GM21367 (cell line): ENCODE data around the gene RAMP3.
"Not testable (repeated sequence)": the region's sequence is repeated elsewhere in the genome, so short reads cannot be mapped to it uniquely, and the experiment has no call there.

Source experiments
- ATAC-seq: cut with Tn5 transposase; IDR thresholded peaks from one replicate; pipeline ENCODE4 v1.9.1; 2021; ENCODE audit not compliant: unreplicated experiment

RAMP3 gene

DNA sequence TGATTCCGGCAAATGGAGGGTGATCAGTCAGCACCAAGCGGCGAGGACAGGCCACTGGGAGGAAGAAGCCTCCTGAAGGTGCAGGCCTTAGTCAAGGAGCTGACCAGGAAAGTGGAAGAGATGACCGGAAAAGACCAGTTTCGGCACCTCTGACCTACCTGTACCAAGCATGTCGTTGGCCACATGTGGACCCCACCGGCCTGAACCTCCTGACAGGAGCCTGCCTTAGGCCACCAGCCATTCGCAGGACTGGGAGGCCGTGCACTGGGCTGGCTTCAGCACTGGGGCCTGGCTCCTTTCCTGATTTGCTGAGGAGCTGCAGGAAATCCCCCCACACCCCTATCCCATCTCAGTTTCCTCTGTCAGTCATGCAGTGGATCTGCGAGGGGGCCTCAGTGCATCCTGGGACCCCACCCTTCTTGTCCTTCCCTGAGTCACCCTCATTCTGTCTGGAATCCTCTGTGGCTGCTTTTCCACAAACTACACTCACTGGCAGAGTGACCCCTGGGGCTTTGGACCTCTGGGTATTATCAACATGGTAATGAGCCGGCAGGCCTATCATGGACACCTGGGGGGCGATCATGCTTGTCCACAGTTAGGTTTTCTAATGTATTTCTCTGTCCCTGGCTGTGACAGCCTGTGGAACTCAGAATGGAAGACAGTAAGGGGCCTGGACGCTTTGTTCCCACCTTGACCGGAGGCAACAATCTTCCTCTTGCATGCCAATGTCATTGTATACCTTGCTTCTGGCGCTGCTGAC, 33.0 kb downstream of the RAMP3 start:
- no peak for ATAC-seq

DNA sequence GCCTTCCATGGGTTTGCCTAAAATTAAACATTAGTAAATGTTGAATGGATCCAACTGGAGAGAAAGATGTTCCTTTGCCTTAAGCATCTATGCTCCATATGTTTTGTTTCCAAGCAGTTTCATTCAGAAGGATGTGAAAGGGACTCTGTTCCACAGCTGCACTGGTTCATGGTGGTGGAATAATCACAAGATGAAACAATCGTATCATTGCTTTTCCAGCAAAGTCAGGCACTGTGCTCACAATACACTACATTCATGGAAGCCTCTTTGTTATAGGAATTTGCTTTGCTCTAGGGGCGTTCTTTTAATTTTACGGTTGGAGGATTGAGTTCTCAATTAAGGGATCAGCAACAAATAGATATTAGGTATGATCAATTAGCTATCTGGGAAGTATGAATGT, 33.8 kb downstream of the RAMP3 start:
- no peak for ATAC-seq

GRCh38 chr7:45192621-45193041, 35.0 kb downstream of the RAMP3 start:
- ATAC-seq = no peak

GRCh38 chr7:45193828-45194227, 36.2 kb downstream of the RAMP3 start:
- ATAC-seq = no peak

- ATAC-seq = peak; percentile 70
These were observed 38.8 kb downstream of the RAMP3 start for GRCh38 chr7:45196374-45196773.

DNA sequence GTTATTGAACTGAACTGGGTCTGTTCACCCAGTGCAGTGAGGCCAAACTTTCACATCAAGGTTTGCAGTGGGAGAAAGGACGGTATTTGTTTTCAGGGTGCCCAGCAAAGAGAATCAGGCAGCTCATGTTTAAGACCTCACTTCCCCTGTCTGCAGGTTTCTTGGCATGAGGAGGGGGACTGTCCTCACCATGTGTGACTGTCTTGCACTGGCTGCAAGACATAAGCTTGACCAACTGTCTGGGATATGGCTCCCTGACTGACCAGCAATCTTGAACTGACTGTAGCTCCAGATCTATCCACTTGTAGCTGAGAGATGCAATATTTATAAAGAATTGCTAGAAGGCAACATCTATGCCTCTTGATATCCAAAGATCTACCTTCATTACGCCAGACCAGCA, 39.9 kb downstream of the RAMP3 start:
- ATAC-seq = no peak

DNA sequence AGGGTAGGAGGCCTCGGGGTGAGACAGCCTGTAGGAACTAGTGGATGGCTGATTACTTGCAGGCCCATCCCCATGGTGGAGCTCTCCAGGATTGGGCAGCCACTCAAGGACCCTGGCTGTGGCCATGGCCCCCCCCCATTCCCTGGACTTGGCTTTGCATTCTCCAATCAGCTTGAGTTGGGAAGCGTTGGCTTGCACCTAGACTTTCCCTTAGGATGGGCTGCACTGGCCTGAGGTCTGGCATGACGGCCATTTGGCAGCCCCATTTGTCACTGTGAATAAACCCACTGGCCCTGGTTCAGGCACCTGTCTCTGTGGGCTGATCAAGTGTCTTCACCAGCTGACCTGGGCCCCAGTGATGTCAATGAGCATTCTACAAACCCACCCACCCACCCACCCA, 41.4 kb downstream of the RAMP3 start:
- ATAC-seq = no peak

DNA sequence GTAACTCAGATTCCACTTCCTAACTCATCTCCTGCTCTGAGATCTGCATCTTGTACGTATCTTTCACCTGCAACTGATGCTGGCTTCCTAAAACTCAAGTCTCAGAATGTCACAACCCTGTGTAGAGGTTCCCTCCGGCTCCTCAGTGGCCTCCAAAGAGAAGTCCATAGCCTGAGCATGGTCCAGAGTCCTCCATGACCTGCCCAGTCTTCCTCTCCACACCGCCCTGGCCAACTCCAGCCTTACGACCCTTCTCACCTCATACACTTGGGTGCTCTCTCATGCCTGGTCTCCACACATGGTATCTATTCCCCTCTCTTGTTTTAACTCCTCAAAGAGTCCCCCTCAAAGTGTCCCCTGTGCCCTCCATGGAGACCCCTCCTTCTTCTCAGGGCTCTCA, 41.9 kb downstream of the RAMP3 start:
- ATAC-seq = no peak

GRCh38 chr7:45202625-45203024, 45.0 kb downstream of the RAMP3 start:
- ATAC-seq = no peak

GRCh38 chr7:45203036-45203435, 45.4 kb downstream of the RAMP3 start:
- no peak for ATAC-seq

DNA sequence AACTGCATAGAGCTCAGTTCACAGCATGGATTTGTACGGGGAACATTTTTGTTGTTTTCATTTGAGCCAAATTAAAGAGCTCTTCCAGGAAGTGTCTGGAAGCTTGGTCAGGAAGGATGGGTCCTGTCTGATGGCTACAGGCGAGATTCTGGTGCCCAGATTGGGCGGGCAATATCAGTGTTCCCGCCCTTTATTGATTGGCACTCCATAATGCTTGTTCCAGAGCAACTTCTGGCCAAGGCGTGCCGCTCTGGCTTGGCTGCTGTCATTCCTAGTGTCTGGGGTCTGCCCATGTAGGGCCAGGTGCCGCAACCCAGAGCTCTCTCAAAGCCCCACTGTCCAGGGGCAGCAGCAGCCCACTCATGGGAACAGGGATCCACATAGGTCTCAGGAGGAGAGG, 45.9 kb downstream of the RAMP3 start:
- ATAC-seq = no peak

- ATAC-seq = peak; percentile 89
These were observed 46.4 kb downstream of the RAMP3 start for GRCh38 chr7:45203936-45204445.

DNA sequence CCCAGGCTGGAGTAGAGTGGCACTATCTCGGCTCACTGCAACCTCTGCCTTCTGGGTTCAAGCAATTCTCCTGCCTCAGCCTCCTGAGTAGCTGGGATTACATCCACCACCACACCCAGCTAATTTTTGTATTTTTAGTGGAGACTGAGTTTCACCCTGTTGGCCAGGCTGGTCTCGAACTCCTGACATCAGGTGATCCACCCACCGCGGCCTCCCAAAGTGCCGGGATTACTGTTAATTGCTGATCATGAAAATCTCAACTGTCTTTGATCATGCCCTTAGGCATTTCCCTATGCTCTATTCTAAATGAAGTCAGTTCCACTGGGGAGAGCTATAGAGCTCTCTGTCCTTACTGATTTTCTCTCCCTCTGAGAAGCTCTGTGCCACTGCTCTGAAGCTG, 48.7 kb downstream of the RAMP3 start:
- ATAC-seq = not testable (repeated sequence)

DNA sequence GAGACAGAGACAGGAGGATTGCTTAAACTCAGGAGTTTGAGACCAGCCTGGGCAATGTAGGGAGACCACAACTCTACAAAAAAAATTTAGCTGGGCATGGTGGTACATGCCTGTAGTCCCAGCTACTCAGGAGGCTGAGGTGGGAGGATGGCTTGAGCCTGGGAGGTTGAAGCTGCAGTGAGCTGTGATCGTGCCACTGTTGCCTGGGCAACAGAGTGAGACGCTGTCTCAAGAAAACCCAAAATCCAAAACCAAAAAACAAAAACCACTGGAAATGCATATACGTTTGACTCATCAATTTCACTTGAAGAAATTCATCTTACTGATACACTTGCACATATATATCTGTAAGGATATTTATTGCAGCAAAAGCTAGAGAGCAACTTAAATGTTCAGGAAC, 52.3 kb downstream of the RAMP3 start:
- ATAC-seq = not testable (repeated sequence)

- ATAC-seq = no peak
These were observed 53.5 kb downstream of the RAMP3 start for GRCh38 chr7:45211066-45211465.

DNA sequence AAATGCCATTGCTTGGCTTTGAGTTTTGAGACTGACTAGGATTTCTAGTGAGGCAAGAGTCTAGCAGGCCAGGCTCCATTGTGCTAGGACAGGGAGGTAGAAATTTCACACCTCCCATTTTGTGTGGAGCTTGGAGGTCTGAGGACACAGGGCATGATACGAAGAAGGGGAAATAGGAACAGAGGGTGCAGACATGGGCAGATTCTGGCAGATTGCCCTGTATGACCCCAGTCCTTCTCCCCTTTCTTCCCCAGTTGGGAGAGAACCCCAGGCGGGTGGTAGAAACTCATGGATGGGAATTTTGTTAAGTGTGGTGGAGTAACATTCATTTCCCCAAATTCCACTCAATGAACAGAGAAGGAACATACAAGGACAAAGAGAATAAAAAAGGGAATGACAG, 54.4 kb downstream of the RAMP3 start:
- ATAC-seq = no peak

- ATAC-seq = no peak
These were observed 55.0 kb downstream of the RAMP3 start for GRCh38 chr7:45212606-45213005.

- no peak for ATAC-seq
These were observed 58.0 kb downstream of the RAMP3 start for GRCh38 chr7:45215601-45216062.

DNA sequence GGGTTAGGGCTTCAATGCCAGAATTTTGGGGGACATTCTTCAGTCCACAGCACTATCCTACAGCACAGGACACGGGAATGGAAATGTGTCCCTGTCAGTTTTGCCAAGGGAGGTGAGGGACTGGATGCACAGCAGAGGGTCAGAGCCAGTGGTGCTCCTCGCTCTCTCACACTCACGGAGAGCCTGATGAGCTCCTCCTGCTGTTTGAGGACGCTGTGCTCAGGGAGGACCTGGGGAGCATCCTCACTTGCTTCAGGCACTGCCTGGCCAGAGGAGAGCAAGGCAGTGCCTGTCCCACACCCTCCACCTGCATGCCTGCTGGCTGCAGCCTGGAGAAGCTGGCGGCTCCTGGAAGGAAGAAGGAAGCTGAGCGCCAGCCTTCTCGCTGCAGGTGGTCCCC, 58.6 kb downstream of the RAMP3 start:
- no peak for ATAC-seq

DNA sequence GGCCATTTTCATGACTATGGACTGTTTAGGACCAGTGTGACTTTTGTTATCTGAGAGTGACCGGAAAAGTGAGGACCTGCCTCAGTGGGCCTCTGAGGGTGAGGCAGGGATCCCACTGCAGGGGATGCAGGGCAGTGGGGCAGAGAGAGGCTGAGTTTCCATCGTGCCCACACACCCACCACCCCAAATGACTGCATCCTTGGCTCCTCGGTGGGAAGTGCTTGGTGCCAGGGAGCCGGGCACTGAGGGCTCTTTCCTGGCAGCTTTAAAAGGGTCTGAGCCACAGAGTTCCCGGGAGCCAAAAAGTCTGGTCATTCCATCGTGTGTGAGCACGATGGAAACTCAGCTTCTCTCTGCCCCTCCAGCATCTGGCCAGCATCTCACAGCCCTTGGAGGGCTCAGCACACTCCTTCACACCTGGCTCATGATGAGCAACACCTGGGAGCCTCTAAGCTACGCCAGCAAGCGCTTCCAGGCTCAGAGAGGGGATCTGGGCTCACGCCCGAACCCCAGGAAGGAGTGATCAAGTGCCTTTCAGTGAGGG, 59.1 kb downstream of the RAMP3 start:
- ATAC-seq = no peak

DNA sequence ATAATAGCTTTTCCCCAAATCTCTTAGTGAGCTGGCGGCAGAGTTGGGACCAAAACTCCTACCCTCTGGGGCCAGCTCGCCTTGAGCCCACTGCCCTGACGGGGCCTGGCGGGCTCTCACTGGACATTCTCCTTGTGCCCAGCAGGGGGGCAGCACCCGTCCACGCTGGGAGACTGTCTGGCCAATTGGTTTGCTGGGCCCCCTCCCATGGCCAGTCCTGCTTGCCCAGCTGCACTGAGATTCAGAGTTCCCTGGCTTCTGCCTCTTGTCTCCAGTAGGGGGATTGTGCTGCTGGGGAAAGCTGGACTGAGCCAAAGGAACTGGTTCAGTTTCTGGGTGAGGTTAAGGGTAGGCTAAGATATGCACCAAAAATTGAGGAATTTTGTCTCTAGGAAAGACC, 59.8 kb downstream of the RAMP3 start:
- ATAC-seq = no peak

DNA sequence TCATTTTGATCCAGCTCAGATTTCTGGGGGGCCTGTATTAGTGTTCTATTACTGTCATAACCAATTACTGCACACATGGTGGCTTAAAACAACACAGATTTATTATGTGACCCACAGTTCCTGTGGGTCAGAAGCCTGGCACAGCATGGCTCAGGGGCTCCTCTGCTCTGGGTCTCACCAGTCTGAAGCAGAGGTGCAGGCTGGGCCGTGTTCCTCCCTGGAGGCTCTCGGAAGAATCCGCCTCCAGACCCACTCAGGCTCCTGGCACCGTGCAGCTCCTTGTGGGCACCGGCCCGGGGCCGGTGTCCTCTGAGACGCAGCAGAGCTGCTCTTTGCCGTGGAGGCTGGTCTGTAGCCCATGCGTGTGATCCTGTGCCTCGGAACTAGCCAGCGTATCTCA, 61.5 kb downstream of the RAMP3 start:
- no peak for ATAC-seq
